ENCODE results near the gene RPL7A. TPM values are rescaled to one million over a fixed set of nuclear protein-coding genes. Genes with fewer than 3 reads are reported as not detected.
A peak's percentile ranks its signal among the peaks of the same experiment; 100 is the strongest.
"Not testable (repeated sequence)": the region's sequence is repeated elsewhere in the genome, so short reads cannot be mapped to it uniquely, and the experiment has no call there.

The RPL7A gene
- polyA plus RNA-seq, 1 donor (not counting 4 experiments of a cell fraction or from before 2014, with no cell fraction given): 2,684 TPM

DNA sequence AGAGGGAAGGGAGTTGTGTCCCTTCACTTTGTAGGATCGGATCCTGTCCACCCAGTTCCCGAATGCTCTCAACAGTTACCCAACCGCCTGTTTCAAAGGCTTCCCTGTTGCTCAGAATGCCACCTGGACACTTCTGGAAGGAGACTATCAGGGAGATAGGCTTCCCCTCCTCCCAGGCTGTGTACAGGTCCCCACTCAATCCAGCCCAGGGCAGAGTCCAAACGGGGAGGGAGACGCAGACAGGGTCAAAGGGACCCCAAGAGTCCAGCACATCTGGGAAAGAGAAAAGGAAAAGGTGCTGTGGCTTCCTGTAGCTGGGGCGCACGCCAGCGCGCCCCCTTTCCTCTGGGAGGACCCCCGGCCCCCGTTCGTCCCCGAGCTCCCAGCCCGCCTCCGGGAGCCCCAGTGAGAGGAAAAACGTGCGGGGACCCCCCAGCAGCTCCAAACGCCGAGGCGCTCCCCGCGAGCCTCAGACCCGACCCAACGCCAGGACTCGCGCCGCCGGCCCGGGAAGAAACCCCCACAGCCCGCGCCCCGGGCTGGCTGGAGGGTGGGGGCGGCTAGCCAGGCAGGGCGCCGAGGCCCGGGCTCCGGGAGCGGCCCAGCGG, 27.2 kb downstream of the RPL7A start:
- no peak overlapping the region for H2AFZ ChIP-seq (ENCODE audit: control insufficient read depth, low read length)
- H3K27me3 ChIP-seq (ENCODE audit: control insufficient read depth, extremely low read depth, insufficient read depth, low read length): no peaks in the 10 kb centered on the region
- H3K9ac ChIP-seq (ENCODE audit: control insufficient read depth, extremely low read depth, insufficient read depth, low read length): peak overlapping the region; percentile 97
- peaks cover 34% of the 10 kb centered on the region for H3K4me1 ChIP-seq (ENCODE audit: control insufficient read depth, extremely low read depth, insufficient read depth, low read length)
- peaks cover 8% of the 10 kb centered on the region for H3K9me1 ChIP-seq (ENCODE audit: control insufficient read depth, extremely low read depth, insufficient read depth, low read length)
- H3K4me3 ChIP-seq (ENCODE audit: control insufficient read depth in 2 of 3, extremely low read depth in 1 of 3, insufficient read depth in 2 of 3, low read depth in 1 of 3, low read length in 3 of 3): peak overlapping the region; percentile 83 to 99 (median 95)
- peaks cover 53% of the 10 kb centered on the region for H3K79me2 ChIP-seq (ENCODE audit: control insufficient read depth, insufficient read depth, low read length)
- peak overlapping the region; percentile 81 for H3K4me2 ChIP-seq (ENCODE audit: control insufficient read depth, extremely low read depth, insufficient read depth, low read depth, low read length)
- H3K27ac ChIP-seq (ENCODE audit: control insufficient read depth, insufficient read depth, low read length): peak overlapping the region; percentile 92
- no peak for DNase-seq (ENCODE audit: low read depth, low spot score)
- no peak for TF ChIP-seq EZH2 (IDR thresholded peaks at IDR 0.05; ENCODE audit: low read length)
- TF ChIP-seq, protein P1, sequence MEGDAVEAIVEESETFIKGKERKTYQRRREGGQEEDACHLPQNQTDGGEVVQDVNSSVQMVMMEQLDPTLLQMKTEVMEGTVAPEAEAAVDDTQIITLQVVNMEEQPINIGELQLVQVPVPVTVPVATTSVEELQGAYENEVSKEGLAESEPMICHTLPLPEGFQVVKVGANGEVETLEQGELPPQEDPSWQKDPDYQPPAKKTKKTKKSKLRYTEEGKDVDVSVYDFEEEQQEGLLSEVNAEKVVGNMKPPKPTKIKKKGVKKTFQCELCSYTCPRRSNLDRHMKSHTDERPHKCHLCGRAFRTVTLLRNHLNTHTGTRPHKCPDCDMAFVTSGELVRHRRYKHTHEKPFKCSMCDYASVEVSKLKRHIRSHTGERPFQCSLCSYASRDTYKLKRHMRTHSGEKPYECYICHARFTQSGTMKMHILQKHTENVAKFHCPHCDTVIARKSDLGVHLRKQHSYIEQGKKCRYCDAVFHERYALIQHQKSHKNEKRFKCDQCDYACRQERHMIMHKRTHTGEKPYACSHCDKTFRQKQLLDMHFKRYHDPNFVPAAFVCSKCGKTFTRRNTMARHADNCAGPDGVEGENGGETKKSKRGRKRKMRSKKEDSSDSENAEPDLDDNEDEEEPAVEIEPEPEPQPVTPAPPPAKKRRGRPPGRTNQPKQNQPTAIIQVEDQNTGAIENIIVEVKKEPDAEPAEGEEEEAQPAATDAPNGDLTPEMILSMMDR (optimal IDR thresholded peaks at IDR 0.05 in 1 of 3, IDR thresholded peaks at IDR 0.05 in 1 of 3, conservative IDR thresholded peaks at IDR 0.05 in 1 of 3; ENCODE audit: extremely low read depth in 1 of 3, insufficient read depth in 2 of 3, low read length in 3 of 3): peak in 1 of 3 experiments; percentile 42
- dilution Hi-C loops (cut with MboI; ENCODE audit: extremely low pct_ligation_motif_present, low sequenced_read_pairs): no loop called here
- no peaks in the 10 kb centered on the region for H3K9me3 ChIP-seq (ENCODE audit: control insufficient read depth, low read depth, low read length)
- FAIRE-seq: no peak
- H3K36me3 ChIP-seq (ENCODE audit: control insufficient read depth in 2 of 2, extremely low read depth in 1 of 2, insufficient read depth in 2 of 2, low read length in 2 of 2): peaks cover 15 to 19% of the 10 kb centered on the region in 2 experiments
- peaks cover 28% of the 10 kb centered on the region for H4K20me1 ChIP-seq (ENCODE audit: control insufficient read depth, extremely low read depth, insufficient read depth, low read length)

DNA sequence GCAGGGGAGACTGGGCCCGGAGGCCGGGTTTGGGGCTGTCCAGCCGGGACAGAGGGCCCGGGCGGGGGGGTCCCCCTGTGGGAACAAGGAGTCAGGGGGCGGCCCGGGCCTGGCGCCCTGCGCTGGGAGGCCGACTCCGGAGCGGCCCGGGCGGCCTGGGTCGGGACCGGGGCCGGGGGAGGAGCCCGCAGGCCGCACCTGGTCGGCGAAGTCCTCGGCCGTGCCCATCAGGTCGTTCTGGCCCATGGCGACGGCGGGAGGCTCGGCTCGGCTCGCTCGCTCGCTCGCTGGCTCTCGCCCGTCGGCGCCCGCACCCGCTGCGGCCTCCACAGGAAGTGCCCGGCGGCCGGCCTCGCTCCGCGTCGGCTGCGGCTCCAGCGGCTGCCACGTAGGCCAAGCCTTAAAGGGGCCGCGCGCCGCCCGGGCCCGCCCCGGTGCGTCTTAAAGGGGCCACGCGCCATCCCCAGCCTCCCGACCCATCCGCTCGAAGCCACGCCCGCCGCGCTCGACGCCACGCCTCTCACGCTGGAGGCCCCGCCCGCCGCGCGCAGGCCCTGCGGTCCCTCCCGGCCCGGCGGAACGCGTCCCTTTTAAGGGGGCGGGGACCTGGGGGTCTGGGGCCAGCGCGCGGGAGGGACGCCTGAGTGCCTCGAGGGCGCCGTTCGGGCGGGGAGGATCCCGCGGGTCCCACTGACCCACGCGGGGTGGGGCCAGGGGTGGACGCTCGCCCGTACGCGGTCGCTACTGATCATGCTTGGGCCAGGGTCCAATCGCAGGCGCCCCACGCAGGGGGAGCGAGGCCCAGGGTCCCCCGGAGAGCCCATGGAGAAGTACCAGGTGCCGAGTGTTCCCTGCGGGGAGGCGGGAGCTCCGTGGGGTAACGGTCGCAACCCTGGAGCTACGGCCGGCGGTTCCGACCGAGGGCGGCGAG, 28.0 kb downstream of the RPL7A start, which contains the start of the genes STKLD1 and SURF4:
STKLD1 (plus strand) TSS at position 643 of the 931 bp plus-strand sequence; CDS start at position 751, 108 bp downstream.
SURF4 (minus strand) TSS at position 337 of the 931 bp plus-strand sequence; CDS start at position 246, 91 bp downstream.
- H2AFZ ChIP-seq (ENCODE audit: control insufficient read depth, low read length): peak within 1 kb of the TSS; percentile 69
- H3K9me1 ChIP-seq (ENCODE audit: control insufficient read depth, extremely low read depth, insufficient read depth, low read length): peaks cover 8% of the 10 kb centered on the region
- peak within 1 kb of the TSS; percentile 97 for H3K9ac ChIP-seq (ENCODE audit: control insufficient read depth, extremely low read depth, insufficient read depth, low read length)
- H3K9me3 ChIP-seq (ENCODE audit: control insufficient read depth, low read depth, low read length): no peaks in the 10 kb centered on the region
- TF ChIP-seq, protein P1 (optimal IDR thresholded peaks at IDR 0.05 in 1 of 3, IDR thresholded peaks at IDR 0.05 in 1 of 3, conservative IDR thresholded peaks at IDR 0.05 in 1 of 3; ENCODE audit: extremely low read depth in 1 of 3, insufficient read depth in 2 of 3, low read length in 3 of 3): no peak
- no peak for TF ChIP-seq EZH2 (IDR thresholded peaks at IDR 0.05; ENCODE audit: low read length)
- H3K79me2 ChIP-seq (ENCODE audit: control insufficient read depth, insufficient read depth, low read length): peaks cover 45% of the 10 kb centered on the region
- DNase-seq (ENCODE audit: low read depth, low spot score) (no peak), FAIRE-seq (no peak)
- H3K36me3 ChIP-seq (ENCODE audit: control insufficient read depth in 2 of 2, extremely low read depth in 1 of 2, insufficient read depth in 2 of 2, low read length in 2 of 2): peaks cover 8 to 13% of the 10 kb centered on the region in 2 experiments
- no peaks in the 10 kb centered on the region for H3K27me3 ChIP-seq (ENCODE audit: control insufficient read depth, extremely low read depth, insufficient read depth, low read length)
- peak within 1 kb of the TSS; percentile 92 for H3K27ac ChIP-seq (ENCODE audit: control insufficient read depth, insufficient read depth, low read length)
- dilution Hi-C loops (cut with MboI; ENCODE audit: extremely low pct_ligation_motif_present, low sequenced_read_pairs): no loop called here
- H3K4me2 ChIP-seq (ENCODE audit: control insufficient read depth, extremely low read depth, insufficient read depth, low read depth, low read length): peak within 1 kb of the TSS; percentile 90
- peak within 1 kb of the TSS; percentile 83 to 99 (median 95) for H3K4me3 ChIP-seq (ENCODE audit: control insufficient read depth in 2 of 3, extremely low read depth in 1 of 3, insufficient read depth in 2 of 3, low read depth in 1 of 3, low read length in 3 of 3)
- peaks cover 31% of the 10 kb centered on the region for H3K4me1 ChIP-seq (ENCODE audit: control insufficient read depth, extremely low read depth, insufficient read depth, low read length)
- H4K20me1 ChIP-seq (ENCODE audit: control insufficient read depth, extremely low read depth, insufficient read depth, low read length): peaks cover 20% of the 10 kb centered on the region

DNA sequence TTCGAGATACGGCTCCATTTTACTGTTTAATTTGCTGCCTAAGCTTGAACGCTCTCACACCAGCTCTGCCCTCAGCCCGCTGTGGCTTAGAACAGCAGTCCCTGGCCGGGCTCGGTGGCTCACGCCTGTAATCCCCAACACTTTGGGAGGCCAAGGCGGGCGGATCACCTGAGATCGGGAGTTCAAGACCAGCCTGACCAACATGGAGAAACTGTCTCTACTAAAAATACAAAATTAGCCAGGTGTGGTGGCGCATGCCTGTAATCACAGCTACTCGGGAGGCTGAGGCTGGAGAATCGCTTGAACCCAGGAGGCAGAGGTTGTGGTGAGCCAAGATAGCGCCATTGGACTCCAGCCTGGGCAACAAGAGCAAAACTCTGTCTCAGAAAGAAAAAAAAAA, 29.3 kb downstream of the RPL7A start:
- H3K27me3 ChIP-seq (ENCODE audit: control insufficient read depth, extremely low read depth, insufficient read depth, low read length); FAIRE-seq; H2AFZ ChIP-seq (ENCODE audit: control insufficient read depth, low read length); H3K4me3 ChIP-seq (ENCODE audit: control insufficient read depth in 2 of 3, extremely low read depth in 1 of 3, insufficient read depth in 2 of 3, low read depth in 1 of 3, low read length in 3 of 3); H3K36me3 ChIP-seq (ENCODE audit: control insufficient read depth in 2 of 2, extremely low read depth in 1 of 2, insufficient read depth in 2 of 2, low read length in 2 of 2); DNase-seq (ENCODE audit: low read depth, low spot score); H3K9me3 ChIP-seq (ENCODE audit: control insufficient read depth, low read depth, low read length); H3K9me1 ChIP-seq (ENCODE audit: control insufficient read depth, extremely low read depth, insufficient read depth, low read length); H3K27ac ChIP-seq (ENCODE audit: control insufficient read depth, insufficient read depth, low read length); H3K9ac ChIP-seq (ENCODE audit: control insufficient read depth, extremely low read depth, insufficient read depth, low read length); H3K4me2 ChIP-seq (ENCODE audit: control insufficient read depth, extremely low read depth, insufficient read depth, low read depth, low read length); H4K20me1 ChIP-seq (ENCODE audit: control insufficient read depth, extremely low read depth, insufficient read depth, low read length); dilution Hi-C loops (cut with MboI; ENCODE audit: extremely low pct_ligation_motif_present, low sequenced_read_pairs): not testable (repeated sequence)
- peaks cover 18% of the 10 kb centered on the region for H3K4me1 ChIP-seq (ENCODE audit: control insufficient read depth, extremely low read depth, insufficient read depth, low read length)
- peaks cover 32% of the 10 kb centered on the region for H3K79me2 ChIP-seq (ENCODE audit: control insufficient read depth, insufficient read depth, low read length)
